Neural cell (in vitro differentiated cells): Measurements from ENCODE around the gene DOCK9. TPM values are rescaled to one million over a fixed set of nuclear protein-coding genes. Genes with fewer than 3 reads are reported as not detected.

Source experiments
- H2AFZ ChIP-seq: fragments of 200-600, 300-800 bp; sonication (generic), shearing (Covaris generic); 2 replicates; pipeline ENCODE4 v1.6.0; 2014; ENCODE audit warnings: low read depth, mild to moderate bottlenecking, antibody characterized with exemption, low read length, moderate library complexity
- H3F3A ChIP-seq: fragments of 200-600 bp; shearing (Covaris generic); 2 replicates; pipeline ENCODE4 v1.6.1; 2016; ENCODE audit warnings: mild to moderate bottlenecking, moderate library complexity, mixed read lengths, antibody characterized with exemption, low read length; ENCODE audit not compliant: insufficient read depth, poor library complexity, severe bottlenecking
- H3K27ac ChIP-seq: fragments of 200-600, 300-800 bp; sonication (generic), shearing (Covaris generic); 2 replicates; pipeline ENCODE4 v1.5.1; 2014; ENCODE audit warnings: mild to moderate bottlenecking, low read length, moderate library complexity
- H3K27me3 ChIP-seq: fragments of 300-800, 200-600 bp; sonication (generic), shearing (Covaris generic); 2 replicates; pipeline ENCODE4 v1.6.0; 2014; ENCODE audit warnings: mild to moderate bottlenecking, low read depth, low read length, moderate library complexity; ENCODE audit not compliant: insufficient read depth
- H3K36me3 ChIP-seq: fragments of 300-800, 200-600 bp; sonication (generic), shearing (Covaris generic); 2 replicates; pipeline ENCODE4 v1.5.1; 2014; ENCODE audit warnings: mild to moderate bottlenecking, antibody characterized with exemption, low read length, moderate library complexity; ENCODE audit not compliant: insufficient read depth
- H3K4me2 ChIP-seq: fragments of 300-800, 200-600 bp; sonication (generic), shearing (Covaris generic); 2 replicates; pipeline ENCODE4 v1.6.0; 2014; ENCODE audit warnings: mild to moderate bottlenecking, low read length
- H3K4me3 ChIP-seq: fragments of 300-800, 200-600 bp; sonication (generic), shearing (Covaris generic); 2 replicates; pipeline ENCODE4 v1.5.1; 2014; ENCODE audit warnings: mild to moderate bottlenecking, low read length, moderate library complexity
- H3K79me2 ChIP-seq: fragments of 200-600 bp; shearing (Covaris generic); replicated peaks from 2 replicates; pipeline ENCODE4 v1.6.0; 2014; ENCODE audit warnings: mild to moderate bottlenecking, low read length, moderate library complexity; ENCODE audit not compliant: insufficient read depth
- H3K9ac ChIP-seq: fragments of 300-800, 200-600 bp; sonication (generic), shearing (Covaris generic); 2 replicates; pipeline ENCODE4 v1.6.1; 2016; ENCODE audit warnings: mild to moderate bottlenecking, low read length, mixed read lengths
- H3K9me2 ChIP-seq: fragments of 200-600 bp; shearing (Covaris generic); 2 replicates; pipeline ENCODE4 v1.6.1; 2016; ENCODE audit warnings: mild to moderate bottlenecking, low read length, mixed read lengths; ENCODE audit not compliant: insufficient read depth
- H3K9me3 ChIP-seq: fragments of 200-600, 300-800 bp; sonication (generic), shearing (Covaris generic); 2 replicates; pipeline ENCODE4 v1.6.1; 2016; ENCODE audit warnings: mild to moderate bottlenecking, mixed run types, low read length, moderate library complexity, mixed read lengths
- H4K20me1 ChIP-seq: fragments of 200-600 bp; shearing (Covaris generic); 2 replicates; pipeline ENCODE4 v1.6.1; 2016; ENCODE audit warnings: mild to moderate bottlenecking, mixed run types; ENCODE audit not compliant: insufficient read depth
- EP300 ChIP-seq: fragments of 450-650 bp; conservative IDR thresholded peaks from 2 replicates; pipeline ENCODE4 v1.6.1; 2014; ENCODE audit warnings: antibody characterized with exemption, mild to moderate bottlenecking, moderate library complexity; ENCODE audit not compliant: poor library complexity, severe bottlenecking
- EZH2 ChIP-seq: fragments of 200-600, 300-800 bp; shearing (Covaris generic), sonication (generic); IDR thresholded peaks from 2 replicates; pipeline ENCODE4 v1.6.1; 2014; ENCODE audit warnings: antibody characterized with exemption, low read length, borderline replicate concordance, mild to moderate bottlenecking; ENCODE audit not compliant: insufficient read depth, poor library complexity, severe bottlenecking
- MXI1 ChIP-seq: fragments of 450-650 bp; conservative IDR thresholded peaks from 2 replicates; pipeline ENCODE4 v1.6.1; 2014; ENCODE audit warnings: antibody characterized with exemption, mild to moderate bottlenecking; ENCODE audit not compliant: poor library complexity, severe bottlenecking
- POLR2AphosphoS5 ChIP-seq: IDR thresholded peaks from 2 replicates; pipeline ENCODE4 v1.6.1; 2012
- RAD21 ChIP-seq: fragments of 450-650 bp; conservative IDR thresholded peaks from 2 replicates; pipeline ENCODE4 v1.6.1; 2014; ENCODE audit warnings: antibody characterized with exemption, mild to moderate bottlenecking, moderate library complexity
- SMC3 ChIP-seq: fragments of 450-650 bp; conservative IDR thresholded peaks from 2 replicates; pipeline ENCODE4 v1.6.1; 2014; ENCODE audit warnings: antibody characterized with exemption, mild to moderate bottlenecking, moderate library complexity; ENCODE audit not compliant: poor library complexity
- TAF1 ChIP-seq: IDR thresholded peaks from 2 replicates; pipeline ENCODE4 v1.6.1; 2012; ENCODE audit warnings: low read depth
- polyA plus RNA-seq: library from polyadenylated mRNA; depleted of rRNA; stranded (reverse); fragments of >200 nt; gene quantifications from 2 replicates; pipeline ENCODE4 v1.2.3, GENCODE V29; 2014
- TF ChIP-seq, protein P1 (sequence below): fragments of 450-650 bp; IDR thresholded peaks from 2 replicates; pipeline ENCODE4 v1.5.1; 2014; ENCODE audit warnings: antibody characterized with exemption, mild to moderate bottlenecking, moderate library complexity; ENCODE audit not compliant: poor library complexity, severe bottlenecking
- TF ChIP-seq, protein P2 (sequence below): IDR thresholded peaks from 2 replicates; pipeline ENCODE4 v1.6.1; 2012; ENCODE audit warnings: borderline replicate concordance

Gene DOCK9
- polyA plus RNA-seq, 1 donor from 2014 or later: 11.4 TPM

DNA sequence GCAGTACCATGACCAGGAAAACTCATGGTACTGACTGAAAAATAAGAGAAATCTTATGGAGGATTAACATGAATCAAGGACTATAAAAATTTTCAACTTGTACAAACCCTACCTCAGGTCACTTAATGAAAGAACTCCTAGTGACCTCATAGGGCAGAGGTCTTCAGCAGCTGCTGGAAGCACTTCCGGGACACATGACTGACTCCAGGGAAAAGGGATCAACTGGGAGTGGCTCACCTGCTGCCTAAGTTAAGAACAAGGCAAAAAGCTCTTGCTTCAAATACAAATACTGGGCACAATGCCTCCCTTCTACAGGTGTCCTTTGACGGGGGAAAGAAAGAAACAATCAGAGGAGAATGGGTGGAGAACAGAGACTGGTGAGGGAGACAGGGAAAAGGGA lies 18.6 kb downstream of the DOCK9 start:
- Histone ChIP-seq H3K27me3 (no peaks in the 10 kb centered on the region), H2AFZ (no peak overlapping the region), H3K9ac (no peak overlapping the region), H3K4me3 (no peak overlapping the region), H4K20me1 (no peaks in the 10 kb centered on the region), H3K27ac (no peak overlapping the region), H3K9me2 (no peaks in the 10 kb centered on the region), H3K9me3 (no peaks in the 10 kb centered on the region), H3K36me3 (no peaks in the 10 kb centered on the region), H3F3A (no peaks in the 10 kb centered on the region), H3K79me2 (no peaks in the 10 kb centered on the region), H3K4me2 (no peak overlapping the region)
- TF ChIP-seq MXI1: no peak
- TF ChIP-seq POLR2AphosphoS5: no peak
- TF ChIP-seq TAF1: no peak
- TF ChIP-seq RAD21: no peak
- TF ChIP-seq SMC3: no peak
- no peak for TF ChIP-seq EP300
- TF ChIP-seq, protein P1, sequence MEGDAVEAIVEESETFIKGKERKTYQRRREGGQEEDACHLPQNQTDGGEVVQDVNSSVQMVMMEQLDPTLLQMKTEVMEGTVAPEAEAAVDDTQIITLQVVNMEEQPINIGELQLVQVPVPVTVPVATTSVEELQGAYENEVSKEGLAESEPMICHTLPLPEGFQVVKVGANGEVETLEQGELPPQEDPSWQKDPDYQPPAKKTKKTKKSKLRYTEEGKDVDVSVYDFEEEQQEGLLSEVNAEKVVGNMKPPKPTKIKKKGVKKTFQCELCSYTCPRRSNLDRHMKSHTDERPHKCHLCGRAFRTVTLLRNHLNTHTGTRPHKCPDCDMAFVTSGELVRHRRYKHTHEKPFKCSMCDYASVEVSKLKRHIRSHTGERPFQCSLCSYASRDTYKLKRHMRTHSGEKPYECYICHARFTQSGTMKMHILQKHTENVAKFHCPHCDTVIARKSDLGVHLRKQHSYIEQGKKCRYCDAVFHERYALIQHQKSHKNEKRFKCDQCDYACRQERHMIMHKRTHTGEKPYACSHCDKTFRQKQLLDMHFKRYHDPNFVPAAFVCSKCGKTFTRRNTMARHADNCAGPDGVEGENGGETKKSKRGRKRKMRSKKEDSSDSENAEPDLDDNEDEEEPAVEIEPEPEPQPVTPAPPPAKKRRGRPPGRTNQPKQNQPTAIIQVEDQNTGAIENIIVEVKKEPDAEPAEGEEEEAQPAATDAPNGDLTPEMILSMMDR: no peak
- TF ChIP-seq, protein P2, sequence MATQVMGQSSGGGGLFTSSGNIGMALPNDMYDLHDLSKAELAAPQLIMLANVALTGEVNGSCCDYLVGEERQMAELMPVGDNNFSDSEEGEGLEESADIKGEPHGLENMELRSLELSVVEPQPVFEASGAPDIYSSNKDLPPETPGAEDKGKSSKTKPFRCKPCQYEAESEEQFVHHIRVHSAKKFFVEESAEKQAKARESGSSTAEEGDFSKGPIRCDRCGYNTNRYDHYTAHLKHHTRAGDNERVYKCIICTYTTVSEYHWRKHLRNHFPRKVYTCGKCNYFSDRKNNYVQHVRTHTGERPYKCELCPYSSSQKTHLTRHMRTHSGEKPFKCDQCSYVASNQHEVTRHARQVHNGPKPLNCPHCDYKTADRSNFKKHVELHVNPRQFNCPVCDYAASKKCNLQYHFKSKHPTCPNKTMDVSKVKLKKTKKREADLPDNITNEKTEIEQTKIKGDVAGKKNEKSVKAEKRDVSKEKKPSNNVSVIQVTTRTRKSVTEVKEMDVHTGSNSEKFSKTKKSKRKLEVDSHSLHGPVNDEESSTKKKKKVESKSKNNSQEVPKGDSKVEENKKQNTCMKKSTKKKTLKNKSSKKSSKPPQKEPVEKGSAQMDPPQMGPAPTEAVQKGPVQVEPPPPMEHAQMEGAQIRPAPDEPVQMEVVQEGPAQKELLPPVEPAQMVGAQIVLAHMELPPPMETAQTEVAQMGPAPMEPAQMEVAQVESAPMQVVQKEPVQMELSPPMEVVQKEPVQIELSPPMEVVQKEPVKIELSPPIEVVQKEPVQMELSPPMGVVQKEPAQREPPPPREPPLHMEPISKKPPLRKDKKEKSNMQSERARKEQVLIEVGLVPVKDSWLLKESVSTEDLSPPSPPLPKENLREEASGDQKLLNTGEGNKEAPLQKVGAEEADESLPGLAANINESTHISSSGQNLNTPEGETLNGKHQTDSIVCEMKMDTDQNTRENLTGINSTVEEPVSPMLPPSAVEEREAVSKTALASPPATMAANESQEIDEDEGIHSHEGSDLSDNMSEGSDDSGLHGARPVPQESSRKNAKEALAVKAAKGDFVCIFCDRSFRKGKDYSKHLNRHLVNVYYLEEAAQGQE: no peak
- no peak for TF ChIP-seq EZH2

DNA sequence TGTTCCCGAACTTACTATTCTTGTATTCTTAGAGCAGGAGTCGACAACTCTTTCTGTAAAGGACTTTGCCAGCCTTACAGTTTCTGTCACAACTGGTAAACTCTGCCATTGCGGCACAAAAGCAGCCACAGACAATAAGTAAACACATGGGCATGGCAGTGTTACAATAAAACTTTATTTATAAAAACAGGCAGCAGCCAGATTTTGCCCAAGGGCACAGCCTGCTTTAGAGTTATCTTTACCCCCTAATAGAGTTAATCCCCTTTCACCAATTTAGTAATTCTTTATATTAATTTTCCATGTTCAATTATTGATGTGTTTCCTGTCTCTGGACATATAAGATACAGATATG lies 19.4 kb downstream of the DOCK9 start:
- Histone ChIP-seq H3K9ac (no peak overlapping the region), H3K36me3 (no peaks in the 10 kb centered on the region), H4K20me1 (no peaks in the 10 kb centered on the region), H3F3A (no peaks in the 10 kb centered on the region), H3K9me3 (no peaks in the 10 kb centered on the region), H3K9me2 (no peaks in the 10 kb centered on the region), H3K79me2 (no peaks in the 10 kb centered on the region), H3K4me3 (no peak overlapping the region), H2AFZ (no peak overlapping the region), H3K4me2 (no peak overlapping the region), H3K27ac (no peak overlapping the region), H3K27me3 (no peaks in the 10 kb centered on the region)
- no peak for TF ChIP-seq EZH2
- no peak for TF ChIP-seq EP300
- TF ChIP-seq POLR2AphosphoS5: no peak
